Small intestine (tissue), 7 donors: Measurements from ENCODE around the gene MRPL34. TPM values are rescaled to one million over a fixed set of nuclear protein-coding genes. Genes with fewer than 3 reads are reported as not detected.
A peak's percentile ranks its signal among the peaks of the same experiment; 100 is the strongest.

Source experiments
- DNase-seq, 2 donors: peaks; one replicate each; pipeline versions ENCODE4 v3.0.0 to v3.0.0-alpha.2; 2013
- FAIRE-seq: peaks from 2 replicates; lab custom pipeline; 2012; peaks lifted over from hg19 to GRCh38; lab: Jason Lieb, UNC
- H3K27ac ChIP-seq, 3 donors: one replicate each; pipeline ENCODE4 v1.5.1; 2013; ENCODE audit warnings: low read length in 2 of 3, mild to moderate bottlenecking in 2 of 3, control low read depth in 1 of 3, inconsistent platforms in 1 of 3, low read depth in 1 of 3, moderate library complexity in 1 of 3
- H3K27me3 ChIP-seq, 3 donors: one replicate each; pipeline ENCODE4 v1.6.1; 2013; ENCODE audit warnings: low read length in 3 of 3, inconsistent platforms in 1 of 3; ENCODE audit not compliant: control insufficient read depth in 3 of 3, insufficient read depth in 3 of 3
- H3K36me3 ChIP-seq, 3 donors: one replicate each; pipeline ENCODE4 v1.6.1; 2013; ENCODE audit warnings: low read length in 3 of 3, inconsistent platforms in 1 of 3, low read depth in 1 of 3, mild to moderate bottlenecking in 1 of 3, moderate library complexity in 1 of 3; ENCODE audit not compliant: control insufficient read depth in 3 of 3, insufficient read depth in 2 of 3
- H3K4me1 ChIP-seq, 3 donors: one replicate each; pipeline ENCODE4 v1.6.1; 2013; ENCODE audit warnings: low read length in 2 of 3, inconsistent platforms in 1 of 3, low read depth in 1 of 3, mild to moderate bottlenecking in 1 of 3, moderate library complexity in 1 of 3; ENCODE audit not compliant: control insufficient read depth in 3 of 3, insufficient read depth in 2 of 3
- H3K4me3 ChIP-seq, 3 donors: one replicate each; pipeline ENCODE4 v1.5.1; 2013; ENCODE audit warnings: low read length in 3 of 3, control low read depth in 1 of 3, inconsistent platforms in 1 of 3, low read depth in 1 of 3, mild to moderate bottlenecking in 1 of 3, moderate library complexity in 1 of 3
- H3K9me3 ChIP-seq, 2 donors: one replicate each; pipeline ENCODE4 v1.6.1; 2013; ENCODE audit warnings: low read depth in 1 of 2, low read length in 1 of 2; ENCODE audit not compliant: control insufficient read depth in 2 of 2, insufficient read depth in 1 of 2
- WGBS, 3 donors: extraction: QIAGEN DNeasy Blood & Tissue Kit; methylation state at CpG; one replicate each; pipeline ENCODE4 v1.1.7; 2013; 5-methylcytosine and 5-hydroxymethylcytosine counted together
- polyA plus RNA-seq, 4 donors: library from polyadenylated mRNA; stranded (reverse) in 3 of 4; unstranded in 1 of 4; fragments of 200-250 nt in 3 of 4; fragments of 120-200 nt in 1 of 4; gene quantifications; one replicate each; pipeline versions ENCODE4 v1.2.1 to v1.2.3, GENCODE V29; 2013
- donor health status: healthy with polysubstance abuse.
- donor health status: control.
- donor health status: control.
- donor health status: Bipolar disorder and iron deficiency.
- donor health status: healthy.

Gene MRPL34
- polyA plus RNA-seq, 4 donors = 49.0 to 404 (median 278) TPM

- H3K9me3 ChIP-seq = no peaks in the 10 kb centered on the region
- H3K27me3 ChIP-seq = peaks cover 0 to 21% (median 0%) of the 10 kb centered on the region in 3 donors
- DNase-seq (no peak), FAIRE-seq (no peak)
- H3K27ac ChIP-seq = no peak overlapping the region
- H3K36me3 ChIP-seq = peaks cover 0 to 21% (median 0%) of the 10 kb centered on the region in 3 donors
- WGBS, 3 donors = 67 to 85% (median 72%) methylated on average over 24 of the region's 24 CpGs
- no peak overlapping the region for H3K4me3 ChIP-seq
- H3K4me1 ChIP-seq = peaks cover 3 to 26% (median 8%) of the 10 kb centered on the region in 3 donors
Observed at GRCh38 chr19:17330262-17331044, 24.8 kb downstream of the MRPL34 start.

- no peak overlapping the region for H3K4me3 ChIP-seq
- H3K9me3 ChIP-seq = no peaks in the 10 kb centered on the region
- WGBS, 3 donors = 30 to 71% (median 45%) methylated on average over 13 of the region's 13 CpGs
- DNase-seq (no peak), FAIRE-seq (no peak)
- H3K36me3 ChIP-seq = peaks cover 0 to 21% (median 0%) of the 10 kb centered on the region in 3 donors
- H3K27ac ChIP-seq = no peak overlapping the region
- peaks cover 0 to 21% (median 0%) of the 10 kb centered on the region in 3 donors for H3K27me3 ChIP-seq
- H3K4me1 ChIP-seq = peaks cover 3 to 27% (median 8%) of the 10 kb centered on the region in 3 donors
Observed at GRCh38 chr19:17331045-17331558, 25.4 kb downstream of the MRPL34 start.

- FAIRE-seq = no peak
- Histone ChIP-seq H3K27ac (no peak overlapping the region), H3K9me3 (no peaks in the 10 kb centered on the region), H3K4me1 (peaks cover 3 to 30% (median 8%) of the 10 kb centered on the region in 3 donors), H3K27me3 (peaks cover 0 to 21% (median 0%) of the 10 kb centered on the region in 3 donors), H3K36me3 (peaks cover 0 to 17% (median 0%) of the 10 kb centered on the region in 3 donors), H3K4me3 (no peak overlapping the region)
- no peak for DNase-seq
- 88 to 94% (median 93%) methylated on average over 8 of the region's 8 CpGs for WGBS, 3 donors
Observed at GRCh38 chr19:17332360-17332676, 26.6 kb downstream of the MRPL34 start.

- DNase-seq = peak in 1 of 2 donors; percentile 51
- H3K36me3 ChIP-seq = peaks cover 0 to 14% (median 0%) of the 10 kb centered on the region in 3 donors
- H3K4me3 ChIP-seq = no peak overlapping the region
- no peak overlapping the region for H3K27ac ChIP-seq
- H3K9me3 ChIP-seq = no peaks in the 10 kb centered on the region
- WGBS, 3 donors = 96 to 97% (median 96%) methylated on average over 45 of the region's 45 CpGs
- no peak for FAIRE-seq
- peaks cover 4 to 26% (median 8%) of the 10 kb centered on the region in 3 donors for H3K4me1 ChIP-seq
- peaks cover 0 to 21% (median 0%) of the 10 kb centered on the region in 3 donors for H3K27me3 ChIP-seq
Observed at GRCh38 chr19:17332677-17333581, 27.3 kb downstream of the MRPL34 start.

- FAIRE-seq (no peak), DNase-seq (peak in 1 of 2 donors; percentile 54)
- 28 to 39% (median 35%) methylated on average over 41 to 52 of the region's 52 CpGs for WGBS, 3 donors
- H3K4me3 ChIP-seq = peak overlapping the region; percentile 48 to 71 (median 48)
- H3K27ac ChIP-seq = peak overlapping the region in 1 of 3 donors; percentile 56
- H3K4me1 ChIP-seq = peaks cover 9 to 28% (median 10%) of the 10 kb centered on the region in 3 donors
- peaks cover 0 to 20% (median 0%) of the 10 kb centered on the region in 3 donors for H3K36me3 ChIP-seq
- H3K9me3 ChIP-seq = no peaks in the 10 kb centered on the region
- H3K27me3 ChIP-seq = peaks cover 0 to 21% (median 0%) of the 10 kb centered on the region in 3 donors
Observed at GRCh38 chr19:17333611-17334413, 28.1 kb downstream of the MRPL34 start.

GRCh38 chr19:17334414-17335409, 29.0 kb downstream of the MRPL34 start, which contains the start of gene ANO8:
Gene ANO8, minus strand, starts transcription at chr19:17334855. Its CDS starts 185 bp downstream, at chr19:17334670.
- DNase-seq (peak; percentile 95 to 99), FAIRE-seq (no peak)
- no peaks in the 10 kb centered on the region for H3K9me3 ChIP-seq
- H3K27ac ChIP-seq = peak within 1 kb of the TSS in 2 of 3 donors; percentile 46 to 56
- 1 to 2% (median 2%) methylated on average over 54 to 86 of the region's 86 CpGs for WGBS, 3 donors
- peaks cover 0 to 16% (median 0%) of the 10 kb centered on the region in 3 donors for H3K27me3 ChIP-seq
- H3K4me1 ChIP-seq = peaks cover 5 to 22% (median 10%) of the 10 kb centered on the region in 3 donors
- H3K36me3 ChIP-seq = peaks cover 0 to 27% (median 0%) of the 10 kb centered on the region in 3 donors
- H3K4me3 ChIP-seq = peak within 1 kb of the TSS; percentile 48 to 71 (median 48)

- 51 to 68% (median 67%) methylated on average over 10 of the region's 10 CpGs for WGBS, 3 donors
- H3K4me1 ChIP-seq = peaks cover 5 to 22% (median 10%) of the 10 kb centered on the region in 3 donors
- H3K36me3 ChIP-seq = peaks cover 0 to 21% (median 0%) of the 10 kb centered on the region in 3 donors
- peaks cover 0 to 8% (median 0%) of the 10 kb centered on the region in 3 donors for H3K27me3 ChIP-seq
- DNase-seq (no peak), FAIRE-seq (no peak)
- no peak overlapping the region for H3K27ac ChIP-seq
- no peak overlapping the region for H3K4me3 ChIP-seq
- H3K9me3 ChIP-seq = no peaks in the 10 kb centered on the region
Observed at GRCh38 chr19:17335575-17335974, 29.9 kb downstream of the MRPL34 start.
